Measurements from ENCODE around the gene DRP2.

DNA sequence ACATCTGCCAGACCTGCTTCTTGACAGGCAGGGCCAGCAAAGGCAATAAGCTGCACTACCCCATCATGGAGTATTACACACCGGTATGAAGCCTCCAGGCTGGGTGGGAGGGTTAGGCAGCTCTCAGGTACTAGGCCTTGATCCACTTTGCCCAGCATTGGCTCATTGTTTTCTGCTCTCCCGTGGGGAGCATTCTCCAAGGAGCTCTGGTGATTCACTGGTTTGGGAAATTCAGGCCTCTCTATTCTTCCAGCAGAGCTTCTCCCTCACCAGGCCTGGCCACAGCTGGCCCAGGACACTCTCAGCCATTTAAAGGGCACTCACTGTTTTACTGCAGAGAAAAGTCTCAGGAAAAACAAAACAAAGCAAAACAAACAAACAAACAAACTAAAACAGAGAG, 33.0 kb downstream of the DRP2 start:
- TF ChIP-seq, protein P1, sequence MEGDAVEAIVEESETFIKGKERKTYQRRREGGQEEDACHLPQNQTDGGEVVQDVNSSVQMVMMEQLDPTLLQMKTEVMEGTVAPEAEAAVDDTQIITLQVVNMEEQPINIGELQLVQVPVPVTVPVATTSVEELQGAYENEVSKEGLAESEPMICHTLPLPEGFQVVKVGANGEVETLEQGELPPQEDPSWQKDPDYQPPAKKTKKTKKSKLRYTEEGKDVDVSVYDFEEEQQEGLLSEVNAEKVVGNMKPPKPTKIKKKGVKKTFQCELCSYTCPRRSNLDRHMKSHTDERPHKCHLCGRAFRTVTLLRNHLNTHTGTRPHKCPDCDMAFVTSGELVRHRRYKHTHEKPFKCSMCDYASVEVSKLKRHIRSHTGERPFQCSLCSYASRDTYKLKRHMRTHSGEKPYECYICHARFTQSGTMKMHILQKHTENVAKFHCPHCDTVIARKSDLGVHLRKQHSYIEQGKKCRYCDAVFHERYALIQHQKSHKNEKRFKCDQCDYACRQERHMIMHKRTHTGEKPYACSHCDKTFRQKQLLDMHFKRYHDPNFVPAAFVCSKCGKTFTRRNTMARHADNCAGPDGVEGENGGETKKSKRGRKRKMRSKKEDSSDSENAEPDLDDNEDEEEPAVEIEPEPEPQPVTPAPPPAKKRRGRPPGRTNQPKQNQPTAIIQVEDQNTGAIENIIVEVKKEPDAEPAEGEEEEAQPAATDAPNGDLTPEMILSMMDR (IDR thresholded peaks at IDR 0.05; ENCODE audit: insufficient read depth, low read length) = no peak
- TF ChIP-seq GABPA (IDR thresholded peaks at IDR 0.05; ENCODE audit: low read depth) = no peak

Data from HL-60 (cell line).